ENCODE measurements around the gene FAM9A. TPM values are rescaled to one million over a fixed set of nuclear protein-coding genes. Genes with fewer than 3 reads are reported as not detected.

FAM9A gene
- polyA plus RNA-seq, 3 donors = not detected

DNA sequence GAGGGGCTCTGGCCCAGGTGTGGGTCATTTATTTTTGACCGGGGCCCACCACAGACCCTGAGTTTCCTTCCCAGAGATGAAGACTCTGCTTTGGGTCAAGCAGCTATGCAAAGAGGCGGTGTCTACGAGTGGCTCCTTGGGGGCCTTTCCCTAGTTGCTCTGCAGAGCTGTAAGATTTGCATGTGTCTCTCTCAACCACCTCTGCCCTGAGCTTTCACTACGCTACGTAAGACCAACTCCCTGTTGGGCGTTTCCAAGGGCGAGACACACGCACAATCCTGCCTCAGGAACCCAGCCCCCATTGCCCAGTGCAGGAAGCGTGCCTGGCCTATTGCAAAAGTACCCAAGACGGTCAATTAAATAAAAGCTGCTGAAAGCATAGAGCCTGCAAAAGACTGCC is 59.2 kb downstream of the FAM9A start:
- whole genome bisulfite sequencing (ENCODE audit: insufficient coverage) = 87% methylated on average over 7 of the region's 10 CpGs
- TF ChIP-seq, protein P1, sequence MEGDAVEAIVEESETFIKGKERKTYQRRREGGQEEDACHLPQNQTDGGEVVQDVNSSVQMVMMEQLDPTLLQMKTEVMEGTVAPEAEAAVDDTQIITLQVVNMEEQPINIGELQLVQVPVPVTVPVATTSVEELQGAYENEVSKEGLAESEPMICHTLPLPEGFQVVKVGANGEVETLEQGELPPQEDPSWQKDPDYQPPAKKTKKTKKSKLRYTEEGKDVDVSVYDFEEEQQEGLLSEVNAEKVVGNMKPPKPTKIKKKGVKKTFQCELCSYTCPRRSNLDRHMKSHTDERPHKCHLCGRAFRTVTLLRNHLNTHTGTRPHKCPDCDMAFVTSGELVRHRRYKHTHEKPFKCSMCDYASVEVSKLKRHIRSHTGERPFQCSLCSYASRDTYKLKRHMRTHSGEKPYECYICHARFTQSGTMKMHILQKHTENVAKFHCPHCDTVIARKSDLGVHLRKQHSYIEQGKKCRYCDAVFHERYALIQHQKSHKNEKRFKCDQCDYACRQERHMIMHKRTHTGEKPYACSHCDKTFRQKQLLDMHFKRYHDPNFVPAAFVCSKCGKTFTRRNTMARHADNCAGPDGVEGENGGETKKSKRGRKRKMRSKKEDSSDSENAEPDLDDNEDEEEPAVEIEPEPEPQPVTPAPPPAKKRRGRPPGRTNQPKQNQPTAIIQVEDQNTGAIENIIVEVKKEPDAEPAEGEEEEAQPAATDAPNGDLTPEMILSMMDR (IDR thresholded peaks at IDR 0.05) = no peak
- Histone ChIP-seq H3K27ac (ENCODE audit: low read depth in 1 of 2, low read length in 2 of 2) (no peak overlapping the region), H2AFZ (ENCODE audit: insufficient read depth, low read depth, low read length, poor library complexity, severe bottlenecking) (no peak overlapping the region), H3K4me1 (ENCODE audit: control insufficient read depth in 1 of 2, insufficient read depth in 2 of 2, low read length in 2 of 2) (no peaks in the 10 kb centered on the region), H3K9ac (ENCODE audit: insufficient read depth, low read length, poor library complexity, severe bottlenecking) (no peak overlapping the region), H3K36me3 (replicated peaks in 1 of 2; ENCODE audit: control insufficient read depth in 1 of 2, insufficient read depth in 2 of 2, low read length in 2 of 2) (no peaks in the 10 kb centered on the region), H3K4me2 (replicated peaks; ENCODE audit: extremely low read depth, low read length, poor library complexity, severe bottlenecking) (no peak overlapping the region), H3K4me3 (replicated peaks in 1 of 3; ENCODE audit: low read depth in 2 of 3, low read length in 3 of 3) (no peak overlapping the region), H3K9me3 (replicated peaks in 1 of 2; ENCODE audit: control insufficient read depth in 1 of 2, insufficient read depth in 1 of 2, low read length in 2 of 2) (no peaks in the 10 kb centered on the region), H3K27me3 (ENCODE audit: control insufficient read depth in 2 of 2, insufficient read depth in 2 of 2, low read length in 2 of 2) (no peaks in the 10 kb centered on the region), H4K20me1 (ENCODE audit: insufficient read depth, low read length) (no peaks in the 10 kb centered on the region), H3K79me2 (ENCODE audit: insufficient read depth, low read length) (no peaks in the 10 kb centered on the region)
- H3K36me3 Mint-ChIP-seq = no peaks in the 10 kb centered on the region
- no peak overlapping the region for H3K27ac Mint-ChIP-seq
- peaks cover 0 to 1% (median 0%) of the 10 kb centered on the region in 7 donors for H3K9me3 Mint-ChIP-seq
- no peaks in the 10 kb centered on the region for H3K4me1 Mint-ChIP-seq
- no peak for DNase-seq
- intact Hi-C loops (cut with micrococcal nuclease) = loop anchor here in 1 of 2 donors (10.0 kb wide), 2 partner anchors 963 to 1373 kb away; no protein-coding TSS in a partner anchor
- no peak overlapping the region for H3K4me3 Mint-ChIP-seq
- H3K27me3 Mint-ChIP-seq (ENCODE audit: low read depth in 3 of 3) = peaks cover 7 to 16% (median 11%) of the 10 kb centered on the region in 3 donors

Other genes with a start within 250 kb of the FAM9A start
- under 1 TPM in 2 of 3 donors, not detected in 1; 0.07 to 0.18 TPM for gene ANOS1, start 69.2 kb downstream of the FAM9A start, polyA plus RNA-seq
- gene FAM9B, start 232.7 kb upstream of the FAM9A start, polyA plus RNA-seq = under 1 TPM in 1 of 3 donors, not detected in 2; 0.73 TPM